HG03064 (cell line): ENCODE results near the gene S1PR1.
"Not testable (repeated sequence)": the region's sequence is repeated elsewhere in the genome, so short reads cannot be mapped to it uniquely, and the experiment has no call there.

Experiments used
- ATAC-seq: cut with Tn5 transposase; IDR thresholded peaks from one replicate; pipeline ENCODE4 v1.9.1; 2021; ENCODE audit warnings: low read depth; ENCODE audit not compliant: unreplicated experiment

Gene S1PR1

GRCh38 chr1:101236516-101237228 is at the start of gene S1PR1:
TSS of gene S1PR1 (plus strand) at chr1:101237019. CDS start at chr1:101238985, 1,966 bp downstream.
- peak; percentile 8 for ATAC-seq

- no peak for ATAC-seq
These were observed 49.5 kb upstream of the S1PR1 start for GRCh38 chr1:101187297-101187696.

GRCh38 chr1:101188331-101188730 is 48.5 kb upstream of the S1PR1 start:
- ATAC-seq: no peak

- ATAC-seq: not testable (repeated sequence)
These were observed 47.9 kb upstream of the S1PR1 start for GRCh38 chr1:101188968-101189367.

GRCh38 chr1:101190441-101190840 is 46.4 kb upstream of the S1PR1 start:
- ATAC-seq: no peak

- no peak for ATAC-seq
These were observed 45.8 kb upstream of the S1PR1 start for GRCh38 chr1:101191049-101191448.

- no peak for ATAC-seq
These were observed 43.1 kb upstream of the S1PR1 start for GRCh38 chr1:101193733-101194169.

GRCh38 chr1:101194746-101195145 is 42.1 kb upstream of the S1PR1 start:
- ATAC-seq: no peak

GRCh38 chr1:101196668-101197067 is 40.2 kb upstream of the S1PR1 start:
- ATAC-seq: no peak

GRCh38 chr1:101198842-101199636 is 37.8 kb upstream of the S1PR1 start:
- peak; percentile 96 for ATAC-seq

- ATAC-seq: no peak
These were observed 37.2 kb upstream of the S1PR1 start for GRCh38 chr1:101199637-101199982.

GRCh38 chr1:101200513-101200912 is 36.3 kb upstream of the S1PR1 start:
- ATAC-seq: no peak

- no peak for ATAC-seq
These were observed 32.8 kb upstream of the S1PR1 start for GRCh38 chr1:101203820-101204540.

GRCh38 chr1:101205457-101205856 is 31.4 kb upstream of the S1PR1 start:
- ATAC-seq: no peak

GRCh38 chr1:101206139-101206538 is 30.7 kb upstream of the S1PR1 start:
- ATAC-seq: not testable (repeated sequence)

GRCh38 chr1:101207271-101207670 is 29.5 kb upstream of the S1PR1 start:
- ATAC-seq: not testable (repeated sequence)

GRCh38 chr1:101207891-101208290 is 28.9 kb upstream of the S1PR1 start:
- ATAC-seq: no peak

GRCh38 chr1:101215363-101216011 is 21.3 kb upstream of the S1PR1 start:
- no peak for ATAC-seq

GRCh38 chr1:101216623-101217022 is 20.2 kb upstream of the S1PR1 start:
- no peak for ATAC-seq

- ATAC-seq: no peak
These were observed 19.7 kb upstream of the S1PR1 start for GRCh38 chr1:101217148-101217547.

- ATAC-seq: not testable (repeated sequence)
These were observed 17.9 kb upstream of the S1PR1 start for GRCh38 chr1:101218968-101219367.
